ENCODE results near the gene TSC22D1.
"Not testable (repeated sequence)": the region's sequence is repeated elsewhere in the genome, so short reads cannot be mapped to it uniquely, and the experiment has no call there.

The TSC22D1 gene

DNA sequence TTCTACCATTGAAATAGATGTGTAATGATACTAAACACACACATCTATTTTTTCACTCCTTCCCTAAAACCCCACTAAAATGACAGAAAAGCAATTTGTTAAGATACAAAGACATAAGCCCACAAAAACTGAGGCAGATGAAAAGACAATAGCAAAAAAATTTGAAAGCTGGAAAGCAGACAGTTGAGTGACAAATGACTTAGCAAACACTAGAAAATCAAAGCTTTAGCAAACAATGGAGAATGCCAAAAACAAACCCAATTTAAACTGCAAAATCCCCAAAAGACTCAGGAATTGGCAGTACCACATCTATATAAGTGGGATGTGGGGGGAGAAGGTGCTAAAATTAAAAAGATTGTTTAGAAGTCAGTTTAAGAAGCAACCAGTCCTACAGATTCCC is 9.5 kb downstream of the TSC22D1 start:
- DNase-seq: no peak

DNA sequence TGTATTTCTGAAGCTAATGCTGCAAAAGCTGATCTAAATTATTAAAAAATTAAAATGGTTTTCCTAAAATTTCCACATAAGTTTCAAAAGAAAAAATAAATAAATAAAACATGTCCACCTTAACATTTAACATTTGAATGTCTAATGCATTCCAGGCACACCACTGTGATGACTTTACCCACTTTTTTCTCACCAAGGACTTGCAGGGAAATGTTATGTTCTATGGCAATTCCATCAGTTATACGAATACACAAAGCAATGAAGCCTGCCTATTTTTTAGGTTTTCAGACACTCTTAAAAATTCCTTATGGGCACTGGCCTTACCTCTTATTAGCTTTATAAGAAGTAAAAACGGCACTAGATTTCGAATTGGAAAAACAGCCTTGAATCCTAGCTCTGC is 10.2 kb downstream of the TSC22D1 start:
- no peak for DNase-seq

DNA sequence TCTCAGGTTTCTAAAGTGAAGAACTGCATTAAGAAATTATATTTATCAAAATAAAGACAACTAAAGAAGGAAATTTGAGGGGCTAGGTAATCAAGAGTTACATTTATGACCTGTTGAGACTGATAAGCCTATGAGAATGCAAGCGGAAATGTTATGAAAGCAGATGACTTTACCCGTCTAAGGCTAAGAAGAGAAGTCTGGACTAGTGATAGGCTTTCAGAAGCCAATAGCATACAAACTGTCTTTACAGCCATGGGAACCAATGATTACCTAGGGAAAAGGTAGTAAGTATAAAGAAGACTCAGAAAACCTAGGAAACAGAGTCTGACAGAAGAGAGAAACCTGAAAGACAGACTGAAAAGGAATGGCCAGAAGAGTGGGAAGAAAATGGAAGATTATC is 11.2 kb downstream of the TSC22D1 start:
- DNase-seq: no peak

DNA sequence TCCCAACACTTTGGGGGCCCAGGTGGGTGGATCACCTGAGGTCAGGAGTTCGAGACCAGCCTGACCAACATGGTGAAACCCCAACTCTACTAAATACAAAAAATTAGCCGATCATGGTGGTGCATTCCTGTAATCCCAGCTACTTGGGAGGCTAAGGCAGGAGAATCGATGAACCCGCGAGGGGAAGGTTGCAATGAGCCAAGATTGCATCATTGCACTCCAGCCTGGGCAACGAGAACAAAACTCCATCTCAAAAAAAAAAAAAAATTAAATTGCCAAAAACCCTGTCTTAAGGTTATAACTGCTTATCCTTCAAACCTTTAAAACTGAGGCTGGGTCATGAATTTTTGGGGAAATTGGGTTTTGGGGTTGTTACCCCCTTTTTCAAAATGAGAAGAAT is 13.3 kb downstream of the TSC22D1 start:
- DNase-seq: not testable (repeated sequence)

DNA sequence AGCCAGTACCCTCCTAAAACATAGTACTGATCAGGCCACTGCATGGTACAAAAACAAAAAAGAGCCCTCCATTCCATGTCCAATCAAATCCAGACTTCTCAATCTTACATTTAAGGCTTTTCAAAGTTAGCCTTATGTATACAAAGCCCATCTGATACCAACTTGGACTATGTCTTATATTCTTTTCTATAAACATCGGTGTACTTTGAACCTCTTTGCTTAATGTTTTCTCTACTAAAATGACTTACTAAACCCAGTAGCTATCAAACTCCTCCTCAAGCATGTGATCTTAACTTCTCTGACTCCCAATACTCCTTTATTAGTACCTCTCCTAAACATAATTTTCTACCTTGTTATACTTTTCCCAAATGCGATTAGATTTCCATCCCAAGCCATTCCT is 14.8 kb downstream of the TSC22D1 start:
- no peak for DNase-seq

DNA sequence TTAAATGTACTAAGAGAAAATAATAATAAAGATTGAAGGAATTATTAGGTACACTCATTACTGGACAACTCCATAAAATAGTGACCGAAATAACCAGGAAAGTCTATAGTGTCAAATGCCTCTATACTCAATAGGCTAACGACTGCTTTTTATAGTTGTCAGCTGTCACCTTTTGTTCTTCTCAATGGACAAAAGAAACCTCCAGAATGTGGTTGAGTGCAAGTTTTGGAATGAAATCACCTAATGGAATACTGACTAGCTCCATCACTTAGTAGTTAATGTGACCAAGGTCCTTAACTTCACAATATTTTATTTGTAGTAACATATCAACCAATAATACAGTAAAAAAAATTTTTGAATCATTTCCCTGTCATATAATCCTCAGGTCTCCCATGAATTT is 18.1 kb downstream of the TSC22D1 start:
- no peak for DNase-seq

DNA sequence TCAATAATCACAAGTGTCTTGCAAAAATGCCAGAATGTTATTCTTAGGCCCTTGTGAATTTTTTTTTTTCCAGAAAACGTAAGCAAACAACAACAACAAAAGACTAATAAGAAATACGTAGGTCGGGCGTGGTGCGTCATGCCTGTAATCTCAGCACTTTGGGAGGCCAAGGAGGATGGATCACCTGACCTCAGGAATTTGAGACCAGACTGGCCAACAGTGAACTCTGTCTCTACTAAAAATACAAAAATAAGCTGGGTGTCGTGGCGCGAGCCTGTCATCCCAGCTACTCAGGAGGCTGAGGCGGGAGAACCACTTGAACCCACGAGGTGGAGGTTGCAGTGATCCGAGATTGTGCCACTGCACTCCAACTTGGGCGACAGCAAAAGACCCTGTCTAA is 20.9 kb downstream of the TSC22D1 start:
- no peak for DNase-seq

DNA sequence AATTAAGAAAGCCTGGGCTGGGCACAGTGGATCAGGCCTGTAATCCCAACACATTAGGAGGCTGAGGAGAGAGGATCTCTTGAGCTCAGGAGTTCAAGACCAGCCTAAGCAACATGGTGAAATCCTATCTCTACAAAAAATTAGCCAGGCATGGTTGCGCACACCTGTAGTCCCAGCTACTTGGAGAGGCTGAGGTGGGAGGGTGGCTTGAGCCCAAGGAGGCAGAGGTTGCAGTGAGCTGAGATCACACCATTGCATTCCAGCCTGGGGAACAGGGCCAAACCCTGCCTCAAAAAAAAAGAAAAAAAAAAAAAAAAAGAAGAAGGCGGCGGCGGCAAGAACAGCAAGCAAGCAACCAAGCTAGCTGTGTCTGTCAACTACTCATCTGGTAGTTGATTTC is 26.7 kb downstream of the TSC22D1 start:
- no peak for DNase-seq

DNA sequence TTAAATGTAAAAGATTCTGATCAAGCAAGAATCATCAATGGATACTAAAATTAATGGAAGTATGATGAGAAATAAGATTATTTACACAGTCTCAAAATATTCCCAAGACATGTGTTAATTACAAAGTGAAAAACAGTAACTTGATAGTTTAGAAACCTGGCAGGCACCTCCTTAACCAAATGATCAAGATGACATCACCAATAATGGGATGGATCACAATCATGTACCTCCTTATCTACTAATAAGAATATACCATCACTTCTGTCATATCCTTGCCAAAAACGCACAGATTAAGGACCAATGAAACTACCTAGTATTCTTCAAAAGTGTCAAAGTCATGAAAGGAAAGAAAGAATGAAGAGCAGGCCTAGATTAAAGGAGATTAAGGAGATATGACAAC is 30.0 kb downstream of the TSC22D1 start:
- DNase-seq: no peak

DNA sequence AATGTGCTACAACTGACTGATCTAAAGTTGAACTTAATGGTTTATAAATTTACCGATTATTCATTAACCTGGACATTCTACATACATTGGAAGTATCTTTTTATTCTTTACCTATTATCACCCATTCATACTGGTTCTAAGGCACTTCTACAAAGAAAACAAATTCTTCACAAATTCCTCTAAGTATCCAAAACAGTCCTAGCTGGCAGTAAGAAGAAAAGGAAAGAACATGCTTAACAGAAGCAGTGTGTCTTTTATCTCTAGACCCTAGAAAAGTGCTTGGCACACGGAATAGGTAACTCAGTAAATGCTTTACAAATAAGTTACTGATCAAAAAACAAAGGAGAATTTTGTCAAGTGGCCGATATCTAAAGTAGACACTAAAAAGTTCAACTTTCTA is 32.8 kb downstream of the TSC22D1 start:
- no peak for DNase-seq

DNA sequence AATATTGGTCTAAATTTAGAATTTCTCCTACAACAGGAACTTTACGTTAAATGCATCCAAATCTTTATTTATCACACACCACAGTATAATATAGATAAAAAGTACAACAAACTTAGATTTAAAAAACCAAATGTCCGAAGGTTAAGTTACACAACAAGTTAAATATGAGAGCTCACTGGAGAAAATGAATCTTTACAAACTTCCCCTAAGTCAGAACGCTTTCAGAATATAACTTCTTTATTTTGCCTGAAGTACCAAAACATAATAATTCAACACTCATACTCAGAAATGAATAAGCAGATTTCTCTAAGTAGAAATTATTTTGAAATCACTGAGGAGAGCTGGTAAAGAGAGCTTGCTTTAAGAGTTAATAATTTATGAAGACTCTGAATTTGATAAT is 33.8 kb downstream of the TSC22D1 start:
- no peak for DNase-seq

DNA sequence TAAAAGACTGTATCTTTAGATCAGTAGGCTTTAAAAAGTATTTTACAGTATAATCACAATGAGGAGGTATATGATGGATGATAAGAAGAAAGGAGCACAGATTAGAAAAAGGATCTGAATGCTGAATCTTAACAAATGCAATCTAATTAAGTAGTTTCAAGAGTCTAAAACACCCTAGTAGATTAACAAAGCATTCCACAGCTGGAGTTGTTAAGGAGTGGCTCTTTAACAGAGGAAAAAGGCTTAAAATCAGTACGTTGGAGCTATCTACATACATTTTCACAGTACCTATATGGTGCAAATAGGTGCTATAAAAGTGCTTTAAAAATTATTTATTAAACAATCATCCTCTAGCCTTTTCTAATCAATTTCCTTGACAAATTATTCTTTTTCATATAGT is 34.5 kb downstream of the TSC22D1 start:
- DNase-seq: no peak

DNA sequence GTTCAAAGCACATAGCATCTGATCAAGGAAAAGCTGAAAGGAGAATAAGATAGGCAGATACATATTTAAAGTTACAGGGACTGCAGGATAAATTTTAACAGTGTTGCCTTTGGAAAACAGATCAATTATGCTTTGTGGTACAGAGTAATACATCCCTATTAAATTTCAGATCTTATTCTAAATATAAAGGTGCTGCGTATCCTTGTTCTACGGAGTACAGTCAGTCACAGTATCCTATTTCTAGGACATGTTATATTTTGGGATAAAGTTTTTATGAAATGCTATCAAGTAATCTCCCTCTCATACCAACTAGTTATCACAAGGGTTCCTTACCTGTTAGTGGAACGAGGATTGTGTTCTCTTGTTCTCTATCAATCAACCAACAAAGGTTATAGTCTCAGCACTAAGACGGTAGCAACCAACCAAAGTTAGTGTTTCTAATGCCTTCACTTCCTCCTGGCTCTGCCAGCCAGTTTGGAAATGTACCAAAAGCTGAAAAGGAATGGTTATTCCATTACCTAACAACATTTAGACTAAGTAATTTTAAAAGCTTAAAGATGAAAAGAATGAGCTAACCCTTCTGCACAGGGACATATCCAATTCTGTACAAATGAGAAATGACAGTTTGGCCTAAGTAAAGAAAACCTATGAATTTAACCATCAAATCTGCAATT is 35.2 kb downstream of the TSC22D1 start:
- no peak for DNase-seq

DNA sequence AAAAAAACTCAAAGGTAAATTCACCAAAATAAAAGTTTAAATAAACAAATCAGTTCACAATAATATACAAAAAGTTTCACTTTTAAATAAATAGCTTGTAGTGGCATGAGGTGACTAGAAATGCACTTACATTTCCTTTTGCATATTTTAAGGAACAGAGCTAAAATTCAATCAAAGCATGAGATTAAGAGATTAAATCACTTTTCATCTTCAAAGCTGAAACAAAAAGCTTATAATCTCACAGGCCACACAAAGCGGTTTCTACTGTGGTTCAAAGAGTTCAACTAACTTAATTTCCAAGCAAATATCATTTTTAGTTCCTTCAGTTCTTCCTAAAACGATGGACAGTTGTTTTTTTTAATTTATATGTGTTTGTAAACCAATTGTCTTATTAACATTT is 38.9 kb downstream of the TSC22D1 start:
- no peak for DNase-seq

DNA sequence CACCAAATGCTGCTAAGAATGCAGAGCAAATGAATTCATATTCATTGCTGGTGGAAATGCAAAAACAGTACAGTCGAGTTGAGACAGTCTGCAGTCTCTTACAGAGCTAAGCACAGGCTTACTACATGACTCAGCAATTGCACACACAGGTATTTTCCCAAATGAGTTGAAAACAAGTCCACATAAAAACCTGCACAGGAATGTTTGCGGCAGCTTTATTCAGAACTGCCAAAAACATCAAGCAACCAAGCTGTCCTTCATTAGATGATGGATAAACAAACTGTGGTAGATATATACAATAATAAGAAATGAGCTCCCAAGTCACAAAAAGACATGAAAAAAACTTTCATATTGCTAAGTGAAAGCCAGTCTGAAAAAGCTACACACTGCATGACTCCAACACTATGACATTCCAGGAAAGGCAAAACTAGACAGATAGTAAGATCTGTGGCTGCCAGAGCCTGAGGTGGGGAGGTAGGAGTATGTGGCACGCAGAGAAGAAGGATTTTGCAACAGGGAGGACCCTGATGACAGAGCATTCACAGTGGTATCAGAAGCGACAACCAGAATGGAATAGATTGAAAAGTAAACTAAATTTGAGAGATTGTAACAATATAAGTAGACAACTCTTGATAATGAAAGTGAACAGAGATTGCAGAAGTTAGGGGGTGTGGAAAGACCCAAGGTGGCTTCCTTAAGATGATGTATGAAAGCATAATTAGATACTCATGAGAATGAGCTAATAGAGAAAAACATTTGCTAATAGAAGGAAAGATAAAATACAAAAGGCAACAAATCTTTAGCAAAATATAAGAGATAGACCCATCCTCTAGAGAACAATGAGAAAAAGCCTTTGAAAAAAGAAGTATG is 52.7 kb downstream of the TSC22D1 start:
- DNase-seq: no peak

DNA sequence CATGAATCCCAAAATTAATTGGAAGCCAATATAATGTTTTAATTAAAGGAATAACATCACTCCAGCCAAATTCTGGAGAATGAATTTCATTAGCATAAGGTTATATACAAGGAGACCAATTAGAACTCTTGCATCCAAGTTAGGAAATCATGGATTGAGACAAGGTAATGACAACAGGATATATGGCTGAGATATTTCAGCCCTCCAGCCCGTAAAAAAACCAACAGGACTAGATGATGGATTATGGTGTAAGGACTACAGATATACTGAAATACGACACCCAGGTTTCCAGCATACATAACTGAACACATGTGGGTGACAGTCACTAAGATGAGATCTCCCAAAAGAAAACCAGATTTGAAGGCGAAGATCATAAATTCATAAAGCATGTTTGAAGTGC is 56.5 kb downstream of the TSC22D1 start:
- DNase-seq: no peak

DNA sequence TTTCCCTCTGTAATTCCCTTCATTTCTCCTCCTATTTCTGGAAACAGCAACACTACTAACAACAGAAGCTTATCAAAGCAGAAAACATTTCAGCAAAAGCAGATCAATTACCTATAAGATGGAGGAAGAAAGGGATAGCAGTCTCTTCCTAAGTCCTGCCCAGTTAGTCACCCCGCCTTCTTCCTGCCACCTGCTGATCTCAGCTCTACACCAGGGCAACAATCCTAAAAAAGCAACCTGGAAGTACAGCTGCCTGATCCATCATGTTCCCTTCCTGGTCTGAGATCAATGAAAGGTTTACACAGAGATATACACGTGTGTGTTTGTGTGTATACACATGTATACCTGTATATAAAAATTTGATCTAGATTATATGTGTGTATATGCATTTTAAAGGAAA is 59.4 kb downstream of the TSC22D1 start:
- DNase-seq: no peak

DNA sequence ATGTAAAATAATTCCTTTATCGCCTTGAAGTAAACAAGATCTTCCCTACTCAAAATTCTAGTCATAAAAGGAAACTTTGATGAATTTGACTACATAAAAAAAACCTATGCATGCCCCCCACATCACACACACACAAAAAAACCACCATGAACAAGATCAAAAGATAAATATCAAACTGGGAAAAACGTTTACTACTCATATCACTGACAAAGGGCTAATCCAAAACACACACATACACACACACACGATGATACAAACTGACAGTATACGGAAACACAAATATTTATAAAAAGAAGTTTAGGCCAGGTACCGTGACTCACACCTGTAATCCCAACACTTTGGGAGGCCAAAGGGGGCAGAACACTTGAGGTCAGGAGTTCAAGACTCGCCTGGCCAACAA is 61.9 kb downstream of the TSC22D1 start:
- DNase-seq: no peak

DNA sequence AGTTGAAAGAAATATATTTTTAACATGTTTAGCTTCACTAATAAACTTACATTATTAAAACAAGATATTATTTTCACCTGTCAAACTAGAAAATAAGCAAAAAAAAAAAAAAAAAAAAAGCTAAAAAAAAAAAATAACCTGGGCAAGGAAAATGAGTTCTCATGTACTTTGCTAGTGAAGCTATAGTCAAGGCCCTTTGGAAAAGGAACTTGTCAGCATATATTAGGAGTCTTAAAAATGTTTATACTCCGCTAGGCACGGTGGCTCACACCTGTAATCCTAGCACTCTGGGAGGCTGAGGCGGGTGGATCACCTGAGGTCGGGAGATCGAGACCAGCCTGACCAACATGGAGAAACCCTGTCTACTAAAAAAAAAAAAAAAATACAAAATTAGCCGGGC is 66.3 kb downstream of the TSC22D1 start:
- DNase-seq: not testable (repeated sequence)

DNA sequence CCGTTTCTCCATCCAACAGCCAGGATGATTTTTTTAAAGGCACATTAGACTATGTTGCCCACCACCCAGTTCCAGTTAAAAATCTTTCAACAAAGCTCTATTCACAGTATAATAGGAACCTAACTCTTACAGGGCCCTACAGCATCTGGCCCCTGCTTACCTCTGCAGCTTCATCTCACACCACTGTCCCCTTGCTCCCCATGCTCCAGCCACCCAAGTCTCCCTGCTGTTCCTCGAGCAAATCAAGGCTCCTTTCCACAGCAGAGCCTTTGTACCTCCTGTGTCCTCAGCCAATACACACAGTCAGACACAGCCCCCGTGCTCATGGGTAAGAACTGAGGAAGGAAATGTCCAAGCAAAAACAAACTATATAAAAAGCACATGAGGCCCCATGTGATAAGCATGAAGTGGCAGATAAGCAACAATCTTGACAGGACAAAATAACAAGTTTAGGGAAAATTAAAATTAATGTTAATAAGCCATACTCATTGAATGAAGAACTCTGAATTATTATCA is 67.5 kb downstream of the TSC22D1 start:
- no peak for DNase-seq

DNA sequence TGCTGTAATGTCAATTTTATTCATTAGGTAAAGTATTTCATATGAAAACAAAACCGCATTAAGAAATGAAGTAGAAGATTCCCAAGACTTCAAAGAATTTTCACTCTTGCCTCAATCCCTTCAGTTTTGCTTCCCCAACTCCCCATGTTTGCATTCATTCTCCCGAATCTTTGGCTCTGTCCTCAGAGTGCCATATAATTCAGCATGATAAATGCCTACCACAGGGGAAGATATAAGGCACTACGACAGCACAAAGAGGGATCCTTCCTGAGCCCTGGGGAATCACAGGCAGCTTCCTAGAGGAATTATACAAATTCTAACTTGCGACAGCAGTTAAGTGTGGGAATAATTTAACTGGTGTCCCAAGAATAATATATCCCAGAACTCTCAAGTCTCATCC is 68.5 kb downstream of the TSC22D1 start:
- no peak for DNase-seq

DNA sequence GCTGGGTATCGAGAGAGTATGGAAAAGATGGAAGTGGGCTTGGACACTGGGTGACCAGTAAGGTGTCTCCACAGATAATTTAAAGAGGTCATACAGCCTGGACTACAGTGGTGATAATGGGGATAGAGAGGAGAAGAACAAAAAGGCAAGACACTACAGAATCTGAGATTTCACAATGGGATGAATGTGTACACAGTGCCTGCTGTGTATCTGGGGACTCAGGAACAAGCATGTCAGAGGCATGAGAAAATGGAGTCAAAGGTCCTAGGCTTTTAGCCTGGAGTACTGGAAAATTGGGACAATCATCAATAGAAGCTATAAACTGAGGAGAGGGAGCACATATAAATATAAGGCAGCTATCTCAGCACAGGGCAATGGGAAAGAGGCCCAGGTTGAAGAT is 69.4 kb downstream of the TSC22D1 start:
- DNase-seq: no peak

DNA sequence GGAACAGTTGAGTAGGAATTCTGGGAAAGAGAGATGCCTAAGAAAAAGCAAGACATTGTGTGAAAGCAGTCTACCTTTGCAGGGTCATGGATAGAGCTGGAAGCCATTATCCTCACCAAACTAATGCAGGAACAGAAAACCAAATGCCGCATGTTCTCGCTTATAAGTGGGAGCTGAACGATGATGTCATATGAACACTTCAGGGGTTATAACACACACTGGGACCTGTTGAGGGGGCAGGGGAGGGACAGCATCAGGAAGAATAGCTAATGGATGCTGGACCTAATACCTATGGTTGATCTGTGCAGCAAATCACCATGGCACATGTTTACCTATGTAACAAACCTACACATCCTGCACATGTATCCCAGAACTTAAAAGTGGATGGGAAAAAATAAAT is 69.9 kb downstream of the TSC22D1 start:
- DNase-seq: no peak

DNA sequence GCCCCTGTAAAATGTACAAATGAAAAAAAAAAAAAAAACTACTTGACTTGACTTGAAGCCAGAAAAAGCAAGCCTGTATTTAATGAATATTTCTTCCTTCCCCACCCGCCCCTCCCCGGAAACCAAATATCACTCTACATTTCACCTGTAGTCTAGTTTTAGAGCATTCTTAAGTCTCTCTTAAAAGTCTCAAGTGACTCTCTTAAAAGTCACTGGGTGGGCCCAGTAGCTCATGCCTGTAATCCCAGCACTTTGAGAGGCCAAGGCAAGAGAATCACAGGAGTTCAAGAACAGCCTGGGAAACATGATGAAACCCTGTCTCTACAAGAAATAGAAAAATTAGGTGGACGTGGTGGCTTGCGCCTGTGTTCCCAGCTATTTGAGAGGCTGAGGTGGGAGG is 72.0 kb downstream of the TSC22D1 start:
- DNase-seq: no peak

DNA sequence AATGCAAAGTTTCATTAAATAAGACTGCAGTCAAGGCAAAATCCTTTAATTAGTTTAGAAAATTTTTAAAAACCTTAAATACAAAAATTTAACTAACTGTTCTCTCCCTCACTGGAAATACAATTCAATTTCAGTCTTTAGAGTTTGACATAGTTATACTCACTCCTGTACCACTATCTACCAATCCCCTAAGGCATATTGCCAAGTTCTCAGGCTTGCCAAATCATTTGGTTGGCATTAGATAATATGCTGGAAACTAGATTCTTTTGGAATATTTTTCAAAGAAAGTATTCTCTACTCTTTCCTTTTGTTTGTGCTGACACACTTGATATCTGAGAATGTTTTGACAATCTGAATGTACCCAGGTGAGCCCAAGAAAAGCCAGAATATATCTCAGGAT is 77.2 kb downstream of the TSC22D1 start:
- DNase-seq: no peak

Data from activated naive CD4-positive, alpha-beta T cell (primary cell).